Suprapubic skin (tissue), 4 donors: ENCODE results near the gene COX8A. TPM values are rescaled to one million over a fixed set of nuclear protein-coding genes. Genes with fewer than 3 reads are reported as not detected.

Experiments
- DNase-seq, 2 donors: peaks; one replicate each; pipeline ENCODE4 v3.0.0-alpha.2; 2019; ENCODE audit warnings: low spot score in 2 of 2
- H3K27ac ChIP-seq: fragments of 200-600 bp; sonication (generic); one replicate; pipeline ENCODE4 v1.5.1; 2019
- H3K27me3 ChIP-seq: fragments of 200-600 bp; sonication (generic); one replicate; pipeline ENCODE4 v1.5.1; 2019
- H3K36me3 ChIP-seq: fragments of 200-600 bp; sonication (generic); one replicate; pipeline ENCODE4 v1.5.1; 2019
- H3K4me1 ChIP-seq: fragments of 200-600 bp; sonication (generic); one replicate; pipeline ENCODE4 v1.5.1; 2019
- H3K4me3 ChIP-seq: fragments of 200-600 bp; sonication (generic); one replicate; pipeline ENCODE4 v1.5.1; 2019; ENCODE audit warnings: mild to moderate bottlenecking
- H3K9me3 ChIP-seq: fragments of 200-600 bp; sonication (generic); one replicate; pipeline ENCODE4 v1.5.1; 2019
- CTCF ChIP-seq, 2 donors: fragments of 200-600 bp in 1 of 2; fragments of 450-650 bp in 1 of 2; sonication (generic) in 1 of 2; IDR thresholded peaks; one replicate each; pipeline ENCODE4 v1.5.1; 2016 to 2019; ENCODE audit warnings: antibody characterized with exemption in 2 of 2, mild to moderate bottlenecking in 1 of 2, moderate library complexity in 1 of 2
- EP300 ChIP-seq: sonication (generic); formaldehyde crosslinking; IDR thresholded peaks from one replicate; pipeline ENCODE4 v1.6.1; 2017; ENCODE audit warnings: antibody characterized with exemption
- POLR2A ChIP-seq, 2 donors: fragments of 450-650 bp; IDR thresholded peaks; one replicate each; pipeline ENCODE4 v1.6.1; 2017; ENCODE audit warnings: antibody characterized with exemption in 2 of 2, mild to moderate bottlenecking in 2 of 2, moderate library complexity in 2 of 2
- POLR2AphosphoS5 ChIP-seq, 3 donors: sonication (generic); formaldehyde crosslinking; IDR thresholded peaks; one replicate each; pipeline ENCODE4 v1.6.1; 2017; ENCODE audit warnings: antibody characterized with exemption in 3 of 3
- WGBS: methylation state at CpG from one replicate; pipeline ENCODE4 v1.1.5; 2018; 5-methylcytosine and 5-hydroxymethylcytosine counted together
- total RNA-seq, 4 donors: library from RNA; depleted of rRNA; stranded (reverse); fragments of >200 nt; gene quantifications; one replicate each; pipeline ENCODE4 v1.1.0, GENCODE V29; 2016

COX8A gene
- total RNA-seq, 4 donors from 2014 or later: 352 to 718 (median 708) TPM

- TF ChIP-seq EP300 (no peak), POLR2A (IDR thresholded peaks at IDR 0.05) (peak in 1 of 2 donors; percentile 61), POLR2AphosphoS5 (IDR thresholded peaks at IDR 0.05) (peak in 2 of 3 donors; percentile 60 to 97), CTCF (IDR thresholded peaks at IDR 0.05) (no peak)
- DNase-seq: peak; percentile 97 to 98
- H3K9me3 ChIP-seq: no peaks in the 10 kb centered on the region
- H3K4me1 ChIP-seq: peaks cover 28% of the 10 kb centered on the region
- H3K27ac ChIP-seq: peak within 1 kb of the TSS; percentile 94
- H3K36me3 ChIP-seq: peaks cover 24% of the 10 kb centered on the region
- no peaks in the 10 kb centered on the region for H3K27me3 ChIP-seq
- peak within 1 kb of the TSS; percentile 100 for H3K4me3 ChIP-seq
- WGBS: 0% methylated on average over 28 of the region's 63 CpGs
Measured at GRCh38 chr11:63986156-63986931, 11.9 kb downstream of the COX8A start, which contains the start of gene OTUB1. Gene OTUB1, plus strand, starts transcription at chr11:63986438. Its CDS starts 19 bp downstream, at chr11:63986457.

GRCh38 chr11:63986932-63987513 is 12.6 kb downstream of the COX8A start:
- Histone ChIP-seq H3K9me3 (no peaks in the 10 kb centered on the region), H3K27ac (peak overlapping the region; percentile 94), H3K36me3 (peaks cover 30% of the 10 kb centered on the region), H3K27me3 (no peaks in the 10 kb centered on the region), H3K4me1 (peaks cover 28% of the 10 kb centered on the region), H3K4me3 (peak overlapping the region; percentile 100)
- WGBS: 39% methylated on average over 15 of the region's 25 CpGs
- DNase-seq: no peak
- TF ChIP-seq POLR2AphosphoS5 (IDR thresholded peaks at IDR 0.05): no peak
- no peak for TF ChIP-seq CTCF (IDR thresholded peaks at IDR 0.05)
- no peak for TF ChIP-seq POLR2A (IDR thresholded peaks at IDR 0.05)
- TF ChIP-seq EP300: no peak

GRCh38 chr11:63991558-63991957 is 17.1 kb downstream of the COX8A start:
- Histone ChIP-seq H3K36me3 (peaks cover 56% of the 10 kb centered on the region), H3K27ac (no peak overlapping the region), H3K4me1 (peaks cover 19% of the 10 kb centered on the region), H3K4me3 (no peak overlapping the region), H3K9me3 (no peaks in the 10 kb centered on the region), H3K27me3 (no peaks in the 10 kb centered on the region)
- no peak for DNase-seq
- 91% methylated on average over 10 of the region's 10 CpGs for WGBS
- TF ChIP-seq CTCF (IDR thresholded peaks at IDR 0.05) (no peak), POLR2A (IDR thresholded peaks at IDR 0.05) (no peak), EP300 (no peak)

- Histone ChIP-seq H3K27ac (no peak overlapping the region), H3K4me1 (peaks cover 5% of the 10 kb centered on the region), H3K36me3 (peaks cover 70% of the 10 kb centered on the region), H3K9me3 (no peaks in the 10 kb centered on the region), H3K4me3 (no peak overlapping the region), H3K27me3 (no peaks in the 10 kb centered on the region)
- no peak for TF ChIP-seq POLR2A (IDR thresholded peaks at IDR 0.05)
- TF ChIP-seq CTCF (IDR thresholded peaks at IDR 0.05): no peak
- no peak for TF ChIP-seq EP300
- TF ChIP-seq POLR2AphosphoS5 (IDR thresholded peaks at IDR 0.05): no peak
- no peak for DNase-seq
- 86% methylated on average over 5 of the region's 5 CpGs for WGBS
Measured at GRCh38 chr11:63993100-63993499, 18.7 kb downstream of the COX8A start.

- WGBS: 48% methylated on average over 6 of the region's 6 CpGs
- DNase-seq: no peak
- no peak for TF ChIP-seq CTCF (IDR thresholded peaks at IDR 0.05)
Measured at GRCh38 chr11:63993993-63994392, 19.6 kb downstream of the COX8A start.

More at GRCh38 chr11:63993993-63994392, 19.6 kb downstream of the COX8A start:
- H3K9me3 ChIP-seq: no peaks in the 10 kb centered on the region
- no peak overlapping the region for H3K4me3 ChIP-seq
- peaks cover 9% of the 10 kb centered on the region for H3K4me1 ChIP-seq
- peaks cover 66% of the 10 kb centered on the region for H3K36me3 ChIP-seq
- no peak overlapping the region for H3K27ac ChIP-seq
- H3K27me3 ChIP-seq: no peaks in the 10 kb centered on the region
